Upper lobe of left lung (tissue), 4 donors: ENCODE data around the gene CLASP1.

ENCODE experiments used
- CTCF ChIP-seq, 6 experiments: fragments of 450-650 bp in 4 of 6; fragments of 200-600 bp in 2 of 6; sonication (generic) in 2 of 6; IDR thresholded peaks; one replicate each; pipeline ENCODE4 v1.5.1; 2016 to 2019; ENCODE audit warnings: antibody characterized with exemption in 6 of 6
- POLR2A ChIP-seq, 4 donors: fragments of 450-650 bp; IDR thresholded peaks; one replicate each; pipeline ENCODE4 v1.5.1; 2016 to 2017; ENCODE audit warnings: antibody characterized with exemption in 4 of 4, mild to moderate bottlenecking in 2 of 4
- POLR2AphosphoS5 ChIP-seq, 2 donors: sonication (generic); formaldehyde crosslinking; IDR thresholded peaks; one replicate each; pipeline ENCODE4 v1.5.1; 2017; ENCODE audit warnings: antibody characterized with exemption in 2 of 2

- TF ChIP-seq POLR2AphosphoS5 (IDR thresholded peaks at IDR 0.05), result no peak
- TF ChIP-seq POLR2A (IDR thresholded peaks at IDR 0.05), result no peak
- no peak for TF ChIP-seq CTCF (IDR thresholded peaks at IDR 0.05)
Measured at GRCh38 chr2:121611730-121612705, 37.2 kb downstream of the CLASP1 start.
